GM12865 (cell line): ENCODE results near the gene C14orf119.
A peak's percentile ranks its signal among the peaks of the same experiment; 100 is the strongest.

Experiments
- DNase-seq: peaks from one replicate; pipeline ENCODE4 v3.0.0; 2010; ENCODE audit warnings: low read depth
- H3K4me3 ChIP-seq: 2 replicates; pipeline ENCODE4 v1.5.1; 2011; ENCODE audit warnings: mild to moderate bottlenecking, low read depth, low read length, control low read depth
- TF ChIP-seq, protein P1 (sequence below): IDR thresholded peaks from 2 replicates; pipeline ENCODE4 v1.5.1; 2011; ENCODE audit warnings: low read length, control low read depth, low read depth, inconsistent platforms; ENCODE audit not compliant: insufficient read depth; ENCODE audit errors: missing control alignments

C14orf119 gene

GRCh38 chr14:23117371-23118020, 22.2 kb downstream of the C14orf119 start:
- no peak for DNase-seq
- H3K4me3 ChIP-seq, result no peak overlapping the region
- TF ChIP-seq, protein P1, sequence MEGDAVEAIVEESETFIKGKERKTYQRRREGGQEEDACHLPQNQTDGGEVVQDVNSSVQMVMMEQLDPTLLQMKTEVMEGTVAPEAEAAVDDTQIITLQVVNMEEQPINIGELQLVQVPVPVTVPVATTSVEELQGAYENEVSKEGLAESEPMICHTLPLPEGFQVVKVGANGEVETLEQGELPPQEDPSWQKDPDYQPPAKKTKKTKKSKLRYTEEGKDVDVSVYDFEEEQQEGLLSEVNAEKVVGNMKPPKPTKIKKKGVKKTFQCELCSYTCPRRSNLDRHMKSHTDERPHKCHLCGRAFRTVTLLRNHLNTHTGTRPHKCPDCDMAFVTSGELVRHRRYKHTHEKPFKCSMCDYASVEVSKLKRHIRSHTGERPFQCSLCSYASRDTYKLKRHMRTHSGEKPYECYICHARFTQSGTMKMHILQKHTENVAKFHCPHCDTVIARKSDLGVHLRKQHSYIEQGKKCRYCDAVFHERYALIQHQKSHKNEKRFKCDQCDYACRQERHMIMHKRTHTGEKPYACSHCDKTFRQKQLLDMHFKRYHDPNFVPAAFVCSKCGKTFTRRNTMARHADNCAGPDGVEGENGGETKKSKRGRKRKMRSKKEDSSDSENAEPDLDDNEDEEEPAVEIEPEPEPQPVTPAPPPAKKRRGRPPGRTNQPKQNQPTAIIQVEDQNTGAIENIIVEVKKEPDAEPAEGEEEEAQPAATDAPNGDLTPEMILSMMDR, result no peak

DNA sequence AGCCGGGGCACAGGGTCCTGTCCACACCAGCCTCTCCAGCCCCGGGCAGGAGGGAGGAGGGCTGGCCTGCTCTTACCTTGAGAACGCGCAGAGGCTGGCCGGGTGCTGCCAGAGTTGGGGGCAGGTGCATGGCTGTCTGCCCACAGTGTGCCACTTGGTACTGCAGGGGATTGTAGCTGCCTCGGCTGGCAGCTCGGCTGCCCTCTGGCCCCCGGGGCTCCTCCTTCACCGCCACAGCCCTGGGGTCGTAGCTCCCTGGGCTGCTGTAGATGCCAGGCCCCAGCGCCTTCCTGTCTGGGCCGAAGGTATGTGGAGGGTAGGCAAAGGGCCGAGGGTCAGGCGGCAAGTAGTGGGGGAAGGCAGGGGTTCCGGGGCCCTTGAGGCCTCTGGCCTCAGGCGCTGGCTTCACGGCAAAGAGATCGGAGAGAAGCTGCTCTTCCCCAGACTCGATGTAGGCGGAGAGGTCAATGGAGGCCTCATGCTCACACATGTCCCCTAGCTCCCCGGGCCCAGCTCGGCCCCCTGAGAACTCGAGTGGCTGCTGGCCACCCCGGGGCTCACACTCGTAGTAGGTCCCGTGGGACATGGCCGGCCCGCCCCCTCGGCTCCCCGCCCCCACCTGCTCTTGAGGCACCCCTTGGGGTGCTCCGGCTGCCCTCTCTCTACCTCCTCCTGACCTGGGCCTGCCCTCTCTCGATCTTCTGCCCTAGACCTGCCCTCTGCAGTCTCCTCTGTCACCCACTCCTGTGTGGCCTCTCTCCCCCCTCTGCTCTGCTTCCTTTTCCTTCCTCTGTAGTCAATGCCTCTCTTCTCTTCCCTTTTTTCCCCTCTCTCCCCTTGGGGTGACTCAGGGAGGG, 23.4 kb downstream of the C14orf119 start, which contains the start of gene CEBPE:
TSS of gene CEBPE (minus strand) at position 750 of the 857 bp plus-strand sequence. CDS start at position 586, 164 bp downstream.
- no peak within 1 kb of the TSS for H3K4me3 ChIP-seq
- TF ChIP-seq, protein P1, result no peak
- no peak for DNase-seq

GRCh38 chr14:23119363-23120327, 24.3 kb downstream of the C14orf119 start:
- TF ChIP-seq, protein P1, result no peak
- DNase-seq, result peak; percentile 57
- no peak overlapping the region for H3K4me3 ChIP-seq

DNA sequence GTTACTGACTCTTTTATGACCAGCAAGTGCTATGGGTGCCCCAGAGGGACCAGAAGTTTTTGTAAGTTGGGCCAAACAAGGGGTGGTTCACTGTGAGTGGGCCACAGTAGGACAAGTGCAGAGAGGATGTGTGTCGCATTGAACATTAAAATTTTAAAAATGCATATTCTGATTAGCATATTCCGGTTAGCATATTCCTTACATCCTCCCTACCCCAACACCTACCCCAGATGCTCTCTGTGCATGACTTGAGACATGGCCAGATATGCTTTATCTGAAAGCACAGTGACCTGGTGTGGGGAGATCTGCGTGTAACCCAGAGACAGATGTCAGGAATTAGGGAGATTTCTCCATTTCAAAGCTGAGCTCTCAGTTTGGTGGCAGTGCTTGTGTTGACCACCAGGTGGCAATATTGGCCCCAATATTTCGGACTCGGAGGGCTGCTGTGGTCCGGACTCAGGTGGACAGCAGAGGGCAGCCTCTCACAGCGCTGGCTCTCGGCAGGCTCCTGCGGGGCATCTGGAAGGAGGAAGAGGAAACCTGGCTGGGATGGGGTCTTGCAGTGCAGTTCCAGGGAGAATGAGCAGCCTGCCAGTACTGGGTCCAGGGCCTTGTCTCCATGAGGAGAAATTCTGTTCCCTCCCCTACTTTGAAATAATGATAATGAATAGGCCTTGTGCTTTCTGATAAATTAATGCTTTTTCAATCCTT, 25.4 kb downstream of the C14orf119 start:
- DNase-seq, result peak; percentile 89
- no peak overlapping the region for H3K4me3 ChIP-seq
- TF ChIP-seq, protein P1, result peak; percentile 99

- TF ChIP-seq, protein P1, result no peak
- DNase-seq, result peak; percentile 67
- no peak overlapping the region for H3K4me3 ChIP-seq
These were observed 26.1 kb downstream of the C14orf119 start for GRCh38 chr14:23121361-23121771.

GRCh38 chr14:23122086-23122485, 26.8 kb downstream of the C14orf119 start:
- TF ChIP-seq, protein P1, result no peak
- no peak overlapping the region for H3K4me3 ChIP-seq
- no peak for DNase-seq
